Thyroid gland (tissue), 4 donors: ENCODE data around the gene E4F1. TPM values are rescaled to one million over a fixed set of nuclear protein-coding genes. Genes with fewer than 3 reads are reported as not detected.
"Not testable (repeated sequence)": the region's sequence is repeated elsewhere in the genome, so short reads cannot be mapped to it uniquely, and the experiment has no call there.

Experiments used
- DNase-seq, 2 donors: peaks; one replicate each; pipeline ENCODE4 v3.0.0-alpha.2; 2019
- H3K27ac ChIP-seq, 3 donors: fragments of 200-600 bp; sonication (generic); 1 replicate in 2 of 3; 2 replicates in 1 of 3; pipeline ENCODE4 v1.5.1; 2016 to 2019; ENCODE audit warnings: mild to moderate bottlenecking in 1 of 3, moderate library complexity in 1 of 3
- H3K27me3 ChIP-seq: fragments of 200-600 bp; sonication (generic); one replicate; pipeline ENCODE4 v1.5.1; 2019
- H3K36me3 ChIP-seq, 2 donors: fragments of 200-600 bp; sonication (generic); one replicate each; pipeline ENCODE4 v1.5.1; 2016 to 2019
- H3K4me1 ChIP-seq, 2 donors: fragments of 200-600 bp; sonication (generic); one replicate each; pipeline ENCODE4 v1.5.1; 2017 to 2019
- H3K4me3 ChIP-seq, 3 donors: fragments of 200-600 bp; sonication (generic); replicated peaks in 1 of 3; 1 replicate in 2 of 3; 2 replicates in 1 of 3; pipeline ENCODE4 v1.5.1; 2016; ENCODE audit warnings: mild to moderate bottlenecking in 1 of 3
- H3K9me3 ChIP-seq: fragments of 200-600 bp; sonication (generic); one replicate; pipeline ENCODE4 v1.5.1; 2017
- CTCF ChIP-seq, 6 experiments: fragments of 200-600 bp in 3 of 6; fragments of 450-650 bp in 3 of 6; sonication (generic) in 3 of 6; IDR thresholded peaks; one replicate each; pipeline ENCODE4 v1.5.1; 2016 to 2019; ENCODE audit warnings: antibody characterized with exemption in 6 of 6, mild to moderate bottlenecking in 2 of 6, inconsistent platforms in 1 of 6, moderate library complexity in 1 of 6
- POLR2A ChIP-seq, 2 donors: fragments of 450-650 bp; IDR thresholded peaks; one replicate each; pipeline ENCODE4 v1.6.1; 2017; ENCODE audit warnings: antibody characterized with exemption in 2 of 2, mild to moderate bottlenecking in 2 of 2, moderate library complexity in 1 of 2
- WGBS, 2 donors: methylation state at CpG; one replicate each; pipeline ENCODE4 v1.1.5; 2017; 5-methylcytosine and 5-hydroxymethylcytosine counted together
- intact Hi-C: fragments of 100-400 bp; cut with DNase I; formaldehyde crosslinking; loops from one replicate; pipeline ENCODE4 v1.15.1; 2023
- total RNA-seq, 4 donors: library from RNA; depleted of rRNA; stranded (reverse); fragments of >200 nt; gene quantifications; one replicate each; pipeline ENCODE4 v1.2.3, GENCODE V29; 2016

E4F1 gene
- total RNA-seq, 4 donors from 2014 or later: 35.3 to 55.7 (median 41.3) TPM

- TF ChIP-seq POLR2A (IDR thresholded peaks at IDR 0.05) (no peak), CTCF (IDR thresholded peaks at IDR 0.05) (no peak)
- Histone ChIP-seq H3K27ac (no peak overlapping the region), H3K9me3 (no peaks in the 10 kb centered on the region), H3K36me3 (peaks cover 34 to 36% of the 10 kb centered on the region in 2 donors), H3K4me3 (no peak overlapping the region), H3K4me1 (peaks cover 4 to 14% of the 10 kb centered on the region in 2 donors), H3K27me3 (no peaks in the 10 kb centered on the region)
- 87 to 90% methylated on average over 8 to 12 of the region's 15 CpGs for WGBS, 2 donors
- intact Hi-C loops: no loop called here
- no peak for DNase-seq
Measured at GRCh38 chr16:2238838-2239675, 15.7 kb downstream of the E4F1 start.

- intact Hi-C loops, H3K4me3 ChIP-seq, DNase-seq, H3K9me3 ChIP-seq, H3K27me3 ChIP-seq, H3K27ac ChIP-seq: not testable (repeated sequence)
- H3K4me1 ChIP-seq: peaks cover 4 to 14% of the 10 kb centered on the region in 2 donors
- peaks cover 32 to 36% of the 10 kb centered on the region in 2 donors for H3K36me3 ChIP-seq
- WGBS, 2 donors: 77 to 80% methylated on average over 9 of the region's 9 CpGs
Measured at GRCh38 chr16:2240331-2240730, 16.9 kb downstream of the E4F1 start.

- Histone ChIP-seq H3K4me3 (no peak overlapping the region), H3K27me3 (no peaks in the 10 kb centered on the region), H3K9me3 (no peaks in the 10 kb centered on the region), H3K27ac (no peak overlapping the region), H3K4me1 (no peaks in the 10 kb centered on the region), H3K36me3 (peaks cover 43 to 44% of the 10 kb centered on the region in 2 donors)
- no peak for DNase-seq
- TF ChIP-seq POLR2A (IDR thresholded peaks at IDR 0.05) (no peak), CTCF (IDR thresholded peaks at IDR 0.05) (no peak)
- intact Hi-C loops: no loop called here
- WGBS, 2 donors: 83 to 84% methylated on average over 7 to 8 of the region's 11 CpGs
Measured at GRCh38 chr16:2242598-2242997, 19.2 kb downstream of the E4F1 start.

- Histone ChIP-seq H3K27me3 (no peaks in the 10 kb centered on the region), H3K36me3 (peaks cover 43 to 44% of the 10 kb centered on the region in 2 donors), H3K27ac (no peak overlapping the region), H3K4me1 (no peaks in the 10 kb centered on the region), H3K9me3 (no peaks in the 10 kb centered on the region), H3K4me3 (no peak overlapping the region)
- TF ChIP-seq CTCF (IDR thresholded peaks at IDR 0.05) (no peak), POLR2A (IDR thresholded peaks at IDR 0.05) (no peak)
- intact Hi-C loops: no loop called here
- no peak for DNase-seq
- 98% methylated on average over 11 to 15 of the region's 19 CpGs for WGBS, 2 donors
Measured at GRCh38 chr16:2243031-2243528, 19.7 kb downstream of the E4F1 start.

- 97 to 99% methylated on average over 11 of the region's 11 CpGs for WGBS, 2 donors
- Histone ChIP-seq H3K4me1 (no peaks in the 10 kb centered on the region), H3K27ac (no peak overlapping the region), H3K36me3 (peaks cover 43 to 44% of the 10 kb centered on the region in 2 donors), H3K4me3 (no peak overlapping the region), H3K27me3 (no peaks in the 10 kb centered on the region), H3K9me3 (no peaks in the 10 kb centered on the region)
- no peak for DNase-seq
- no peak for TF ChIP-seq POLR2A (IDR thresholded peaks at IDR 0.05)
- no peak for TF ChIP-seq CTCF (IDR thresholded peaks at IDR 0.05)
- intact Hi-C loops: no loop called here
Measured at GRCh38 chr16:2243781-2244180, 20.4 kb downstream of the E4F1 start.
